GM19455 (cell line): ENCODE data around the gene RAI2.
"Not testable (repeated sequence)": the region's sequence is repeated elsewhere in the genome, so short reads cannot be mapped to it uniquely, and the experiment has no call there.

Experiments
- ATAC-seq: cut with Tn5 transposase; IDR thresholded peaks from one replicate; pipeline ENCODE4 v1.9.1; 2021; ENCODE audit not compliant: unreplicated experiment

Gene RAI2

GRCh38 chrX:17786554-17787347 is 74.3 kb downstream of the RAI2 start:
- not testable (repeated sequence) for ATAC-seq

- ATAC-seq = no peak
These were observed 81.7 kb downstream of the RAI2 start for GRCh38 chrX:17779434-17779833.

- no peak for ATAC-seq
These were observed 82.1 kb downstream of the RAI2 start for GRCh38 chrX:17778997-17779396.

- no peak for ATAC-seq
These were observed 87.0 kb downstream of the RAI2 start for GRCh38 chrX:17774053-17774452.

- ATAC-seq = no peak
These were observed 87.7 kb downstream of the RAI2 start for GRCh38 chrX:17773221-17773876.

GRCh38 chrX:17769701-17770269 is 91.3 kb downstream of the RAI2 start:
- no peak for ATAC-seq

- ATAC-seq = no peak
These were observed 92.1 kb downstream of the RAI2 start for GRCh38 chrX:17768997-17769396.

GRCh38 chrX:17767734-17768133 is 93.4 kb downstream of the RAI2 start:
- ATAC-seq = no peak

GRCh38 chrX:17759990-17760389 is 101.1 kb downstream of the RAI2 start:
- ATAC-seq = no peak

- ATAC-seq = no peak
These were observed 102.7 kb downstream of the RAI2 start for GRCh38 chrX:17758382-17758781.

GRCh38 chrX:17750436-17750835 is 110.7 kb downstream of the RAI2 start:
- no peak for ATAC-seq
